AG04449 (cell line): Measurements from ENCODE around the gene EXOSC3.

Source experiments
- CTCF ChIA-PET: fragments of 350-600 bp; formaldehyde crosslinking; extraction: SDS; loops from one replicate; lab custom pipeline; 2021; ENCODE audit warnings: antibody characterized with exemption; lab: Yijun Ruan, JAX
- POLR2A ChIA-PET: fragments of 400-600, 350-600 bp; formaldehyde crosslinking; extraction: SDS; loops from one replicate; lab custom pipeline; 2020; ENCODE audit warnings: antibody characterized with exemption, inconsistent platforms; lab: Yijun Ruan, JAX
- DNase-seq: peaks from one replicate; pipeline ENCODE4 v3.0.0-alpha.2; 2010; ENCODE audit warnings: low read depth, low spot score
- H3K4me3 ChIP-seq: 2 replicates; pipeline ENCODE4 v1.5.1; 2011; ENCODE audit warnings: low read depth, mild to moderate bottlenecking, control low read depth, low read length
- TF ChIP-seq, protein P1 (sequence below): IDR thresholded peaks from one replicate; pipeline ENCODE4 v1.5.1; 2011; ENCODE audit warnings: mild to moderate bottlenecking, moderate library complexity, low read length, control low read depth, inconsistent platforms; ENCODE audit not compliant: insufficient read depth; ENCODE audit errors: missing control alignments

Gene EXOSC3

DNA sequence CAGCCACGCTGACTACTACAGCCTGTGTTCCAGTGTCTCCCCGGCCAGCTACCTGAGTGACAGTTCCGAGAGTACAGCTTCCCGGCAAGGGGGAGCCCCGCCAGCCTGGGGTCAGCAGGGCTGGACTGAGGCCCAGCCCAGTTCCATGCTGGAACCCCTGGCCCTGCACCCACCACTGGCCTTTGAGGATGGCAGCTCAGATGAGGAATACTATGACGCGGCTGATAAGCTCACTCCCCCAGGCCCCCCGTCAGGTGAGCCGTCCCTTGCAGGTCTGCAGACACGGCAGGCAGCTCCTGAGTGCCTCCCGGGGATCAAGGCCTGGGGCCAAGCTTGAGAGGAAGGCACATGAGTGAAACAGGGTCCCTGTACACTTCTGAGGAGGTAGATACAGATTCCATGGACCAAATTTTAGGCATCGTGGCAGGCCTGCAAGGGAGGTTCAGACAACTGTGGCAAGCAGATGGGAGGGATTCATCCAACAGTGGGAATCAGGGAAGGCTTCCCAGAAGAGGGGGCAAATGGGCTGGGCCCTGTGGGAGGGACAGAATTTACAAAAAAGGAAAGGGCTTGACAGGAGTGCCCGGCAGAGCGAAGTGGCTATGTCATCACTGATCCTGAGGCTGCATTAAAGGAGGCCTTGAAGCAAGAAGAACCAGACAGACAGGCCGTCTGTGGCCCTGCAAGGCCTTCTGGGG is 44.1 kb downstream of the EXOSC3 start:
- POLR2A ChIA-PET: no interaction called here
- H3K4me3 ChIP-seq: no peak overlapping the region
- TF ChIP-seq, protein P1, sequence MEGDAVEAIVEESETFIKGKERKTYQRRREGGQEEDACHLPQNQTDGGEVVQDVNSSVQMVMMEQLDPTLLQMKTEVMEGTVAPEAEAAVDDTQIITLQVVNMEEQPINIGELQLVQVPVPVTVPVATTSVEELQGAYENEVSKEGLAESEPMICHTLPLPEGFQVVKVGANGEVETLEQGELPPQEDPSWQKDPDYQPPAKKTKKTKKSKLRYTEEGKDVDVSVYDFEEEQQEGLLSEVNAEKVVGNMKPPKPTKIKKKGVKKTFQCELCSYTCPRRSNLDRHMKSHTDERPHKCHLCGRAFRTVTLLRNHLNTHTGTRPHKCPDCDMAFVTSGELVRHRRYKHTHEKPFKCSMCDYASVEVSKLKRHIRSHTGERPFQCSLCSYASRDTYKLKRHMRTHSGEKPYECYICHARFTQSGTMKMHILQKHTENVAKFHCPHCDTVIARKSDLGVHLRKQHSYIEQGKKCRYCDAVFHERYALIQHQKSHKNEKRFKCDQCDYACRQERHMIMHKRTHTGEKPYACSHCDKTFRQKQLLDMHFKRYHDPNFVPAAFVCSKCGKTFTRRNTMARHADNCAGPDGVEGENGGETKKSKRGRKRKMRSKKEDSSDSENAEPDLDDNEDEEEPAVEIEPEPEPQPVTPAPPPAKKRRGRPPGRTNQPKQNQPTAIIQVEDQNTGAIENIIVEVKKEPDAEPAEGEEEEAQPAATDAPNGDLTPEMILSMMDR: no peak
- CTCF ChIA-PET: no interaction called here
- DNase-seq: no peak

DNA sequence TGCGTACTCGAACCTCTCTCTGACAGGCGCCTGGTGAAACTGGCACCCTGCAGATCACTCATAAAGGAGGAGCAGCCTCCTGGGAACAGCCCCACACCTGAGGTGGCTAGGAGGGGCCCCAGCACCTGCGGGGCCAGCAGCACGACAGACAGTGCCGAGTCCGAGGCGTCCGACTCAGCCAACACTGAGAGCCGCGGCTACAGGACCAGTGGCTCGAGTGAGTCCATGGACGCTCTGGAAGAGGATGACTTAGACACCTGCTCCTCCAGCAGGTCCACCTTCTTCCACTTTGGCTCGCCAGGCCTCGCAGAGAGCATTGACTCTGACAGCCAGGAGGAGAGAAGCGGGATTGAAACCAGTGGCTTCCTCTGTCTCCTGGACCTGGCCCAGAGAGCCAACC is 44.7 kb downstream of the EXOSC3 start:
- CTCF ChIA-PET: no interaction called here
- POLR2A ChIA-PET: no interaction called here
- TF ChIP-seq, protein P1: no peak
- H3K4me3 ChIP-seq: no peak overlapping the region
- no peak for DNase-seq

DNA sequence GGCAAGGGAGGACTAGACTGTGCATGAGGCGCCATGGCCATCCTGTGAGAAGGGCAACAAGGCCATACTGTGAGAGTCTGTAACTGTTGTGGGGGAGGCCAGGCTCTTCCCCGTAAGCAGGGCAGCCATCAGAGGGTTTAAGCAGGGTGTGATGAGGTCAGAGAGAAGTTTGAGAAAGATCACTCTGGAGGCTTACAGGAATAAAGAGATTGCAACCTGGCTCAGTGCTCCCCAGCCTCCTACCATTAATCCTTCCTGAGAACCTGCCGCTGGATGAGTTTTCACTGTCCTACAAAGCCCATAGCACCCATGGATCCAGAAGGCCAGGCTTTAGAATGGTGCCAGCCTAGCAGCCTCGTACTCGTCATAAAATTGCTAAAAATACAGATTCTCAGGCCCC is 45.6 kb downstream of the EXOSC3 start:
- H3K4me3 ChIP-seq: no peak overlapping the region
- TF ChIP-seq, protein P1: no peak
- POLR2A ChIA-PET: no interaction called here
- CTCF ChIA-PET: no interaction called here
- DNase-seq: no peak

DNA sequence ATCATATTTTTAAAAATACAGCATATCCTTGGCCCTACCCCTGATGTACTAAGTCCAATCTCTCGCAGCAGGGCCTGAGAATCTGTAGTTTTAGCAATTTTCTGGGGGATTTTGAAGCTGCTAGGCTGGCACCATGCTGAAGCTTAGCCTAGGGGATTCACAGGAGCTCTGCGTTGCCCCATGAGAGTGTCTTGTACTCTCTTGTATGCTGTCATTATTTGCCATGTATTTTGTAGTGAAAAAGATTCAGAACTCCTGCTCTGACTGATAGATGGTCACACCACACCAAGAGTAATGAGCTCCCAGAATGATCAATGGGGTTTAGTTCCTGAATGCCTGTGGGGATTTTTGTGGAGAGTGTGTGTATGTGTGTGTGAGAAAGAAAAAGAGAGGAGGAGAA is 51.9 kb downstream of the EXOSC3 start:
- DNase-seq: no peak
- TF ChIP-seq, protein P1: no peak
- H3K4me3 ChIP-seq: no peak overlapping the region
- POLR2A ChIA-PET: no interaction called here
- CTCF ChIA-PET: interaction anchor here (1.5 to 3.5 kb wide), 3 partner anchors 13 to 252 kb away, joined by 4 to 13 read pairs (median 10); no protein-coding TSS in a partner anchor

DNA sequence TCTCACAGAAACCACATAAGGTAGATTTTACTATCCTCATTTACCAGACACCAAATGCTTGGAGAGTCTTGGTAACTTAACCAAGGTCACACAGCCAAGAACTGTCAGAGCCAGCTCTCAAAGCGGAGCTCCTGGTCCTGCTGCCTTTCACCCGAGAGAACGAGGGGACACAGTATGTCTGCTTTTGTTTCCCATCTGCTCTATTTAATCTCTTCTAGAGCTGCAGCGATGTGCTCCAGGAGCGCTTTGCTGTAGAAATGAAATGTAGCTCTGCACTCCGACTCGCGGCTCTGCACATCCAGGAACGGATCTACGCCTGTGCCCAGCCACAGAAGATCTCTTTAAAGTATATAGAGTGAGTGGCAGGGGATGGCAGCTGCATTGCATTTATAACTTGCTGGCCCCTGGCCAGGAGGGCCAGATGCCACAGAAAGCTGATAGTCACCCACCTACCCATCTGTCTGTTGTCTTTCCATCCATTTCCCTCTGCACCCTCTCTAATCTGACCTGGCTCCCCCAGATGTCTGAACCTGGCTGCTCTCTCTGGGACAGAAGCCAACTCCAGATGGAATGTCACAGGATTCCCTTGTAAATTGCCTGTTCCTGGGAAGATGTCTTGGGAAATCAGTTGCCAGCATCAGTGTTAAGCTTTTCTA is 52.6 kb downstream of the EXOSC3 start:
- no peak overlapping the region for H3K4me3 ChIP-seq
- DNase-seq: no peak
- POLR2A ChIA-PET: no interaction called here
- TF ChIP-seq, protein P1: no peak
- CTCF ChIA-PET: interaction anchor here (1.1 to 3.5 kb wide), 3 partner anchors 14 to 251 kb away, joined by 3 to 13 read pairs (median 4); no protein-coding TSS in a partner anchor

DNA sequence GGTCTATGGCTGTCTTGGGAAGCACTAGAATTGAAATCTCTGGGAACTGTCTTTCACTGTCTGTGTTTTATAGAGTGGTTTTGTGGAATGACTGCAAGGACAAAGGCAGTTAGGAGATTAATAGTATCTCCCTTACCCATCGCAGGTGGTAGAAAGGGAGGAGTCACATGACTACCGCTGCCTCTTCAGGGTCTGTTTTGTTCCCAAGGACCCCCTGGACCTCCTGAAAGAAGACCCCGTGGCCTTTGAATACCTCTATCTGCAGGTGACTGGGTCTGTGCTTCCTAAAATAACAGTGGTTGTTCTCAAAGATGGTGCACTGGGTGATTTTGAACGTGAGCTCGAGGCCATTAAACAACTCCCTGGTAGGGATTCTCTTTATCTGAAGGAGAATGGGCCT is 54.0 kb downstream of the EXOSC3 start:
- TF ChIP-seq, protein P1: no peak
- no peak overlapping the region for H3K4me3 ChIP-seq
- POLR2A ChIA-PET: no interaction called here
- CTCF ChIA-PET: no interaction called here
- no peak for DNase-seq
